Measurements from ENCODE around the gene SART3. TPM values are rescaled to one million over a fixed set of nuclear protein-coding genes. Genes with fewer than 3 reads are reported as not detected.
A peak's percentile ranks its signal among the peaks of the same experiment; 100 is the strongest.

Gene SART3
- total RNA-seq, 1 donor from 2014 or later, result 72.6 TPM

DNA sequence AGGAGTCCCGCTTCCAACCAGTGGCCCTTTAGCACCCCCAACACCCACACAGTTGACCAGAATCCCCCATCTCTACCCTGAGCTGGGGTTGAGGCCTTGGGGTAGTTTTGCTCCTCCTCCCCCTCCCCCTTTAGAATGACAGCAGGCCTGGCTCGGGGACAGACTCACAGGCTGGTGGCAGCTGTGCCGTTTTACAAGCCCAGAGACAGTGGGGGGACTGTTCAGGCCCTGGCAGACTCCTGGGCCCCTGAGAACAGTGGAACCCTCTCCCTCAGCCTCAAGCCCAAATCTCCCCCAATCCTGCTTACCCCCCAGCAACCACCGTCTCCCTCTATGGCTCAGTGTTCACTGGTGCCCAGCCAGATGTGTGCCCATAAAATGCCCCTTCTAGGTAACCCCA lies 26.9 kb upstream of the SART3 start:
- peaks cover 6% of the 10 kb centered on the region for H3K9me3 Mint-ChIP-seq (ENCODE audit: unreplicated experiment)
- H3K4me3 Mint-ChIP-seq (ENCODE audit: unreplicated experiment), result peak overlapping the region; percentile 34
- peaks cover 23% of the 10 kb centered on the region for H3K4me1 Mint-ChIP-seq (ENCODE audit: low read depth, unreplicated experiment)
- H3K27ac Mint-ChIP-seq (ENCODE audit: unreplicated experiment), result peak overlapping the region; percentile 52
- peaks cover 4% of the 10 kb centered on the region for H3K27me3 Mint-ChIP-seq (ENCODE audit: unreplicated experiment)
- TF ChIP-seq, protein P1, sequence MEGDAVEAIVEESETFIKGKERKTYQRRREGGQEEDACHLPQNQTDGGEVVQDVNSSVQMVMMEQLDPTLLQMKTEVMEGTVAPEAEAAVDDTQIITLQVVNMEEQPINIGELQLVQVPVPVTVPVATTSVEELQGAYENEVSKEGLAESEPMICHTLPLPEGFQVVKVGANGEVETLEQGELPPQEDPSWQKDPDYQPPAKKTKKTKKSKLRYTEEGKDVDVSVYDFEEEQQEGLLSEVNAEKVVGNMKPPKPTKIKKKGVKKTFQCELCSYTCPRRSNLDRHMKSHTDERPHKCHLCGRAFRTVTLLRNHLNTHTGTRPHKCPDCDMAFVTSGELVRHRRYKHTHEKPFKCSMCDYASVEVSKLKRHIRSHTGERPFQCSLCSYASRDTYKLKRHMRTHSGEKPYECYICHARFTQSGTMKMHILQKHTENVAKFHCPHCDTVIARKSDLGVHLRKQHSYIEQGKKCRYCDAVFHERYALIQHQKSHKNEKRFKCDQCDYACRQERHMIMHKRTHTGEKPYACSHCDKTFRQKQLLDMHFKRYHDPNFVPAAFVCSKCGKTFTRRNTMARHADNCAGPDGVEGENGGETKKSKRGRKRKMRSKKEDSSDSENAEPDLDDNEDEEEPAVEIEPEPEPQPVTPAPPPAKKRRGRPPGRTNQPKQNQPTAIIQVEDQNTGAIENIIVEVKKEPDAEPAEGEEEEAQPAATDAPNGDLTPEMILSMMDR (IDR thresholded peaks at IDR 0.05; ENCODE audit: partially characterized antibody, unreplicated experiment), result no peak
- DNase-seq, result no peak
- no peaks in the 10 kb centered on the region for H3K36me3 Mint-ChIP-seq (ENCODE audit: unreplicated experiment)

DNA sequence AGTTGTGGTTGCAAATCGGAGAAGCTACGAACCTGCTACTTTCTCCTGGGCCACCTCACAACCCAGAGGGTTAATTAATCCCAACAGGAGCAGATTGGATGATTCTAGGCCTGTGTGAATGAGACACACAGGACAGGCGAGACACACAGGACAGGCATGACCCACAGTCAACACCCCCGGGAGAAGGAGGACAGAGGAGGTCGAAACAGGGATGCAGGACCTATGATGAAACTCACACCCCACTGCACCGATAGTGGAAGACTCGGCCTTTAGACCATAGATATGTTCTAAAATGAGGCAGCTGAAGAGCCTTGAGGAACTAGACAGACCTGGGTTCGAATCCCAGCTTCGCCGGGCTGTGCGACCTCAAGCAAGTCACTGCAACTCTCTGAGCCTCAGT lies 25.3 kb upstream of the SART3 start:
- Mint-ChIP-seq H3K4me1 (ENCODE audit: low read depth, unreplicated experiment) (peaks cover 23% of the 10 kb centered on the region), H3K27me3 (ENCODE audit: unreplicated experiment) (peaks cover 4% of the 10 kb centered on the region), H3K27ac (ENCODE audit: unreplicated experiment) (no peak overlapping the region), H3K9me3 (ENCODE audit: unreplicated experiment) (peaks cover 6% of the 10 kb centered on the region), H3K4me3 (ENCODE audit: unreplicated experiment) (no peak overlapping the region), H3K36me3 (ENCODE audit: unreplicated experiment) (no peaks in the 10 kb centered on the region)
- DNase-seq, result no peak
- TF ChIP-seq, protein P1 (IDR thresholded peaks at IDR 0.05; ENCODE audit: partially characterized antibody, unreplicated experiment), result no peak

DNA sequence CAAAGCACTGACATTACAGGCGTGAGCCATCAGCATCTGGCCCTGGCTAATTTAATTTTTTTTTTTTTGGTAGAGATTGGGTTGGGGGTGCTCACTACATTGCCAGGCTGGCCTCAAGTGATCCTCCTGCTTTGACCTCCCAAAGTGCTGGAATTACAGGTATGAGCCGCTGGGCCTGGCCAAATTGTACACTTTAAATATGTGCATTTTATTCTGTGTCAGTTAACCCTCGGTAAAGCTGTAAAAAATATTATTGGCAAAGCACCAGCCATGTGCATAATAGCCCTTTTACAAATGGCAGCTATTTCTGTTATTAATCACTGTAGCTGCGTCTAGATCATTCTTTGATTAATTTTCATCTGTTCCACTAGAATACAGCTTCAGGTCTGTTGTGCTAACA lies 24.9 kb upstream of the SART3 start:
- no peak for DNase-seq
- TF ChIP-seq, protein P1 (IDR thresholded peaks at IDR 0.05; ENCODE audit: partially characterized antibody, unreplicated experiment), result no peak
- Mint-ChIP-seq H3K4me3 (ENCODE audit: unreplicated experiment) (no peak overlapping the region), H3K27ac (ENCODE audit: unreplicated experiment) (no peak overlapping the region), H3K36me3 (ENCODE audit: unreplicated experiment) (no peaks in the 10 kb centered on the region), H3K4me1 (ENCODE audit: low read depth, unreplicated experiment) (peaks cover 23% of the 10 kb centered on the region), H3K9me3 (ENCODE audit: unreplicated experiment) (peaks cover 6% of the 10 kb centered on the region), H3K27me3 (ENCODE audit: unreplicated experiment) (peaks cover 4% of the 10 kb centered on the region)

DNA sequence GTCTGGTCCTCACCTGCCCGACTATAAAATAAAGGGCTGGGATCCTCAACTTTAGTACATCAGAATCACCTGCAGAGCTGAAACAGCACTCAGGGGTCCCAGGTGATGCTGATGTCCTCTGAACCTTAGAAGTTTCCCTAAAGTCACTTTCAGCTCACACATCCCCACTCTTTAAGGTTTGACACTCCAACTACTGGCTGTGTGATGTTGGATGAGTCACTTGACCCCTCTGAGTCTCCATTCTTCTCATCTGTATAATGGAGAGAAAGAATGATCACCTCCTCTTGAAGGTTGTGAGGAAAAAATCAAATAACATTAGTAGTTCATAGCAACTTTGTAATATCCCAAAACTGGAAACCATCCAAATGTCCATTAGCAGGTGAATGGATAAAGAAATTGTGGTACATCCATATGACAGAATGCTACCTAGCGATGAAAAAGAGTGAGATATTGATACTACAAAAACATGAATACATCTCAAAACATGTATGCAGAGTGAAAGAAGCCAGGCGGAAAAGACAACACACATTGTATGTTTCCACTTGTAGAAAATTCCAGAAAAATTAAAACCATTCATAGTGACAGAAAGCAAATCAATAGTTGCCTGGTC lies 23.6 kb upstream of the SART3 start:
- no peaks in the 10 kb centered on the region for H3K36me3 Mint-ChIP-seq (ENCODE audit: unreplicated experiment)
- peaks cover 2% of the 10 kb centered on the region for H3K27me3 Mint-ChIP-seq (ENCODE audit: unreplicated experiment)
- peaks cover 23% of the 10 kb centered on the region for H3K4me1 Mint-ChIP-seq (ENCODE audit: low read depth, unreplicated experiment)
- H3K4me3 Mint-ChIP-seq (ENCODE audit: unreplicated experiment), result peak overlapping the region; percentile 14
- no peak for DNase-seq
- no peak overlapping the region for H3K27ac Mint-ChIP-seq (ENCODE audit: unreplicated experiment)
- TF ChIP-seq, protein P1 (IDR thresholded peaks at IDR 0.05; ENCODE audit: partially characterized antibody, unreplicated experiment), result no peak
- H3K9me3 Mint-ChIP-seq (ENCODE audit: unreplicated experiment), result peaks cover 6% of the 10 kb centered on the region

DNA sequence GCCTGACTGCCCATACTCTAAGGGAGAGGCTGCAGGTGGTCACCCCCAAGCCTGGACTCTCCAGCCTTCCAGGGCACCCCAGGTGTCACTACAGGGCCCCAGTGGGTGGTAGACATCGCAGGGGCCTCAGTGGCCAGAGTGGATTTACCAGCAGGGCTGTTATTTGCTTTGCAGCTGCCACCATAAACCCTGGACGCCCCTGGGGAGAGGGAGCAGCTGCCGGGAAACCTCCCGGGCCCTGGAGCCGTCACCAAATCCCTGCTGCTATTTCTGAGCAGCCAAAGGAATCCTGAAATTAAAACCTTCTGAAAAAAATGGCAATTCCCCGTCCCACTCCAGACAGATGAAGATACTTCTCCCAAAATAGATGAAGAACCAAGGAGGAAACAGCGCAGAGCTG lies 23.0 kb upstream of the SART3 start:
- TF ChIP-seq, protein P1 (IDR thresholded peaks at IDR 0.05; ENCODE audit: partially characterized antibody, unreplicated experiment), result no peak
- H3K36me3 Mint-ChIP-seq (ENCODE audit: unreplicated experiment), result no peaks in the 10 kb centered on the region
- peaks cover 8% of the 10 kb centered on the region for H3K9me3 Mint-ChIP-seq (ENCODE audit: unreplicated experiment)
- no peak overlapping the region for H3K4me3 Mint-ChIP-seq (ENCODE audit: unreplicated experiment)
- DNase-seq, result peak; percentile 74
- H3K27me3 Mint-ChIP-seq (ENCODE audit: unreplicated experiment), result peaks cover 3% of the 10 kb centered on the region
- H3K4me1 Mint-ChIP-seq (ENCODE audit: low read depth, unreplicated experiment), result peaks cover 22% of the 10 kb centered on the region
- H3K27ac Mint-ChIP-seq (ENCODE audit: unreplicated experiment), result no peak overlapping the region

Data from glutamatergic neuron (in vitro differentiated cells).